Activated T-cell treated with anti-CD3 and anti-CD28 coated beads, Interleukin-2, amount 50 U/mL, for 72 hours (primary cell): ENCODE measurements around the gene ISL2. TPM values are rescaled to one million over a fixed set of nuclear protein-coding genes. Genes with fewer than 3 reads are reported as not detected.

Experiments used
- ATAC-seq, 2 donors: fragments of 150-1000 bp; cut with Tn5 transposase; replicated peaks in 1 of 2; 2 replicates each; pipeline ENCODE4 v1.10.0; 2021; ENCODE audit warnings: moderate library complexity in 2 of 2, mild to moderate bottlenecking in 1 of 2
- DNase-seq, 2 donors: peaks; one replicate each; pipeline ENCODE4 v3.0.0; 2021 to 2022; ENCODE audit warnings: mixed read lengths in 1 of 2
- H3K27ac Mint-ChIP-seq: one replicate; pipeline ENCODE4 v1.8.0; 2022; ENCODE audit warnings: mild to moderate bottlenecking, moderate library complexity, mixed read lengths
- H3K27me3 Mint-ChIP-seq: one replicate; pipeline ENCODE4 v1.8.0; 2022; ENCODE audit warnings: low read depth, mixed read lengths
- H3K36me3 Mint-ChIP-seq, 2 donors: one replicate each; pipeline ENCODE4 v1.8.0; 2022; ENCODE audit warnings: mixed read lengths in 2 of 2, mild to moderate bottlenecking in 1 of 2; ENCODE audit not compliant: insufficient read depth in 2 of 2
- H3K4me1 Mint-ChIP-seq: one replicate; pipeline ENCODE4 v1.8.0; 2022; ENCODE audit warnings: low read depth, mixed read lengths
- H3K4me3 Mint-ChIP-seq, 2 donors: one replicate each; pipeline ENCODE4 v1.8.0; 2022; ENCODE audit warnings: mild to moderate bottlenecking in 2 of 2, mixed read lengths in 2 of 2, moderate library complexity in 2 of 2
- H3K9me3 Mint-ChIP-seq, 2 donors: one replicate each; pipeline ENCODE4 v1.8.0; 2022; ENCODE audit warnings: mixed read lengths in 2 of 2
- total RNA-seq, 2 donors: library from RNA; stranded (reverse); gene quantifications; one replicate each; pipeline ENCODE4 v1.2.3, GENCODE V29; 2022

Gene ISL2
- total RNA-seq, 2 donors from 2014 or later, result 0.77 to 0.83 TPM

DNA sequence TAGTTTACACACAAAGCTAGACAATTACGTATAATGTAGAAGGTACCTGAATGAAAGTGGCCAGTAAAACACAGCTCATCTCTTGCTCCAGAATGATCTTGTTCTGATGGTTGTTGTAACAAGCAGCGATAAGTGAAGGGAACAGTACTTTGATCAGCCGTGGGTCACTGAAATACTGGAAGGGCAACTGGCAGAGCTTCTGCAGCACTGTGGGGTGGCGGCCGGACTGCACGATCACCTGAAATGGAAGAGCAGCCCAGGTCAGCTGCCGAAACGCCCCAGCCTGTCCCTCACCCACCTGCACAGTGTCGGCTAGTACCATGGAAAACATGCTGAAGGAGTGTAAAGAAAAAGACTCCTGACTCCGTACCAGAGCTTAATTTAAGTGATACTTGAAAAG is 17.3 kb downstream of the ISL2 start:
- Mint-ChIP-seq H3K9me3 (no peaks in the 10 kb centered on the region), H3K27me3 (peaks cover 10% of the 10 kb centered on the region), H3K27ac (no peak overlapping the region), H3K36me3 (peaks cover 0 to 2% of the 10 kb centered on the region in 2 donors), H3K4me1 (no peaks in the 10 kb centered on the region), H3K4me3 (no peak overlapping the region)
- ATAC-seq (no peak), DNase-seq (no peak)

DNA sequence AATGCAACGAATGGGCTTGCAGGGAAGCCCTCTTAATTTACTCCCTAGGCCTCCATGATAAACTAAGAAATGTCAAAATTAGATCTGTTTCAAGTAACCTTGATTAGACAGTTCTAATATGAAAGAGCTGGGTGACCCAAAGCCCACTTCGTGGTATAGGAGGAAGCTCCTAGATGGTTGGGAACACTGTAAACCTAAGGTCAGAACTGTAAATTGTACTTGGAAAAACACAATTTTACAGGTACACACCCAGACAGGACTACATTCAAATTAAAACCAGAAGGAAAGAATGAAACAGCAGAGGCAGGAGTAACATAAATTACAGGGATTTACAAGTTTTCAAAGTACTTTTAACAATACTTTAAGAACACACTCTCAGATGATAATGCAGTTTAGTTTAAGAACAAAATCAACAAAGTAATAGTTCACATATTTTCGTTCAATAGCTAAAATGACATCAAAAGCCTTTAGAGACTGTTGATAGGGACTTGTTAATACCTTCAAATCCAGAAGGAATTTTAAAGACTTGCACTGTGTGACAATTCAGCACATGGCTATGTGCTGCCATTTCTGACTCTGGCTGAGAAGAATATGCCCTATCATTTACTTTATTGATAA is 18.4 kb downstream of the ISL2 start:
- Mint-ChIP-seq H3K27ac (no peak overlapping the region), H3K4me1 (no peaks in the 10 kb centered on the region), H3K9me3 (no peaks in the 10 kb centered on the region), H3K36me3 (no peaks in the 10 kb centered on the region), H3K4me3 (no peak overlapping the region), H3K27me3 (peaks cover 3% of the 10 kb centered on the region)
- no peak for ATAC-seq
- no peak for DNase-seq

DNA sequence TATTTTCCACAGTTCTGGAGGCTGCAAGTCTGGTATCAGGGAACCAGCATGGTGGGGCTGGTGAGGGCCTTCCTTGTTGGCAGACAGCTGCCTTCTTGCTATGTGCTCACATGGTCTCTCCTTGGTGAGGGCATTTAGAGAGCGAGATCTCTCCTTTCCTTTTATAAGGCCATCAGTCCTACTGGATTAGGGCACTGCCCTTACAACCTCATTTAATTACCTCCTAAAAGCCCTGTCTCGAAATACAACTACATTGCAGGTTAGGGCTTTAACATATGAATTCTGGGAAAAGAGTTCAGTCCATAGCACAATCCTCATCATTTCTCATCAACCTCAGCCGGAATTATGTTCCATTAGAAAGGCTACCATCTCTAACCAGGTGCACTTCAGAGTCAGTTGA is 21.9 kb downstream of the ISL2 start:
- ATAC-seq (no peak), DNase-seq (no peak)
- Mint-ChIP-seq H3K27me3 (no peaks in the 10 kb centered on the region), H3K27ac (no peak overlapping the region), H3K4me1 (no peaks in the 10 kb centered on the region), H3K9me3 (no peaks in the 10 kb centered on the region), H3K4me3 (no peak overlapping the region), H3K36me3 (peaks cover 0 to 2% of the 10 kb centered on the region in 2 donors)

DNA sequence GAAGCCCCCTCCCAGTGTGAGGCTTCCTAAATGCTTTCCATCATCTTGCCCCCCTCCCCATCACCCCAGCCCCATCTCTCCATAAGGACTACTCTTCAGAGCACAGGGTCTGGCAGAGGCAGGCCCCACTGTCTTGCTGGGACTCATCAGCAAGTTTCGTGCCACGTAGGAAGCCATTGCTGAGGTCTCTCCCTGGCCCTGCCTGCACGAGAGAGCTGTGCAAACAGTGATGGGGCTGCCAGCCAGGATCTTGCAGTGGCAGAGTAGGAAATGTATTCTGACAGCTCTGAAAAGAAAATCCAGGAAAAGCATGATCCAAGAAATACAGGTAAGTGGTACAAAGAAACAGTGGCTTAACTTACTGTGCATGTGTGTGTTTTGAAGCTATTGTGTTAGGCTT is 22.6 kb downstream of the ISL2 start:
- Mint-ChIP-seq H3K4me1 (no peaks in the 10 kb centered on the region), H3K27me3 (no peaks in the 10 kb centered on the region), H3K36me3 (peaks cover 0 to 2% of the 10 kb centered on the region in 2 donors), H3K27ac (no peak overlapping the region), H3K4me3 (no peak overlapping the region), H3K9me3 (no peaks in the 10 kb centered on the region)
- DNase-seq (no peak), ATAC-seq (no peak)

DNA sequence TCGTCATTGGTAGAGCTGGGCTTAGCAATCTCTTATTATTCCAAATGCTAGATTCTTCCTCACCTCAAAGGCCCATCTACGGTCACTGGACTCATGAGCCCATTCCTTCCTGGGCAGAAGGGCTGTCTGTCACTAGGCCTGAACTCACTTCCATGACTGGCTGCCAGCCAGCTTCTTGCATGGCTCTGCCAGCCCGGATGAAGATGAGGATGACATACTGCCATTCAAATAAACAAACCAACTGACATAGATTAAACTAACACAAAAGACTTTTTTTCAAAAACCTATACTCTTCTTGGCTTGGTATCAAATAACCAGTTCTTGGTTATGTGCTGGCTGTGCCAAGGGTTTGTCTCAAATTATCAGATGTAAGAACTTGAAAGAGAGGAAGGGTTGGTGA is 23.8 kb downstream of the ISL2 start:
- no peaks in the 10 kb centered on the region for H3K27me3 Mint-ChIP-seq
- no peak for ATAC-seq
- DNase-seq, result no peak

DNA sequence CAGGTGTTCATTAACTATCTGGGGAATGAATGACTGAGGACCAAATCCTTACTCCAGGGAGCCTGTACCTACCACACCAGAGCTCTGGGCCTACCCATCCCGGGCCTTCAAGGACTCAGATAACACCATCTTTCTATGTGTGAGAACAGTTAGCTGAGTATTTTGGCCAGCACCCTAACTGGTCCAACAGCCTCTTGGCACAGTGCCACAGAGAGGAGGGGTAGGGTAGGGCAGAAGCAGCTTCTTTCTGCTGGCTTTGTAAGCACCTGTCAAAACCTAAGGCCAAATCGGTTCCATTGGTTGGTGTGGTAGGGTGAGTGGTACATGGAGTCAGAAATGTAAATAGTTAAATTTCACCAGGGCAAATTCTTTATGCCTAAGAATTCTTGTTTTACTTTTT is 26.7 kb downstream of the ISL2 start:
- ATAC-seq (no peak), DNase-seq (no peak)
- no peak overlapping the region for H3K4me3 Mint-ChIP-seq
- no peaks in the 10 kb centered on the region for H3K27me3 Mint-ChIP-seq
- no peaks in the 10 kb centered on the region for H3K4me1 Mint-ChIP-seq
- no peaks in the 10 kb centered on the region for H3K9me3 Mint-ChIP-seq
- peaks cover 0 to 2% of the 10 kb centered on the region in 2 donors for H3K36me3 Mint-ChIP-seq
- H3K27ac Mint-ChIP-seq, result no peak overlapping the region

More for the DNA sequence above, 23.8 kb downstream of the ISL2 start:
- Mint-ChIP-seq H3K9me3 (no peaks in the 10 kb centered on the region), H3K27ac (no peak overlapping the region), H3K4me1 (no peaks in the 10 kb centered on the region), H3K4me3 (no peak overlapping the region), H3K36me3 (peaks cover 0 to 2% of the 10 kb centered on the region in 2 donors)

DNA sequence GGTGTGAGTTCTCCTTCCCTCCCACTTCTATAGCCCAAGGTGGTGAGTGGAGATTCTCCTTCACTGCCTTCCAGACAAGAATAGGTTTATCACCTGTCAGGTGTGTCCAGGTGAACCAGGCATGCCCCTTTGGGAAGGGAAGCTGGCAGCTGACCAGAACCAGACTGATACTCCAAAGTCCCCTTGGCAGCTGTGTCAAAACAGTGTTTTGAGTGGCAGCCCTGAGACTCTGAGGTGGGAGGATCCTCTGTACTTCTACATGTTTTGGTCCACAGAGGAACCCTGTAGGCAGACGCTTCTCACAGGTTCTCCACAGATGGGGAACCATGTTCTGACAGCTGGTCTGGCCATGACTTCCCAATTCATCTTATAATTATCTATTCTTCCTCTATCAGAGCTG is 30.1 kb downstream of the ISL2 start:
- no peak for ATAC-seq
- Mint-ChIP-seq H3K36me3 (peaks cover 0 to 2% of the 10 kb centered on the region in 2 donors), H3K4me3 (no peak overlapping the region), H3K4me1 (no peaks in the 10 kb centered on the region), H3K27ac (no peak overlapping the region), H3K9me3 (no peaks in the 10 kb centered on the region), H3K27me3 (no peaks in the 10 kb centered on the region)
- DNase-seq, result no peak

DNA sequence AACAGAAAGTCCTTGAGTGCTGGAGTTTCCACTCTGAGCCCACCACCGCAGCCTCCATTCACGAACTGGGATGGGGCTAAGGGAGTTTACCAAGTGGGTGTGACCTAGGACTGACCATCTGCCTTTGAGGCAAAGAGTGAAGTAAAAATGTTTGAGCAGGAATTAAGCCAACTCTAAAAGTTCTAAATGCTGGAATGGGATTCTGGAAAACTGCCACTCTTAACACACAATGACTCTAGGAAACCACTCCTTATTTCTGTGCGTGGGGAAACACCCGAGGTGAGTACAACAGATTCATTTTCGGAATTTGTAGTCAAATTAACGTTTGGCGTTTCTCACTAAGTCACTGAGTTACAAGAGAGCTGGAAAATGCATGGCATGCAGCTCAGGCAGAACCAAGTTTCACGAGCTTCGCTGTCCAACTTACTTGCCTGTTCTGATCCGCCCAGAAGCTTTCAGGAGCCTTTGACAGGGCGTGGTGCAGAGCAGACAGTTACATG is 31.6 kb downstream of the ISL2 start:
- Mint-ChIP-seq H3K27me3 (no peaks in the 10 kb centered on the region), H3K9me3 (no peaks in the 10 kb centered on the region), H3K4me3 (no peak overlapping the region), H3K27ac (no peak overlapping the region), H3K36me3 (no peaks in the 10 kb centered on the region), H3K4me1 (no peaks in the 10 kb centered on the region)
- ATAC-seq (no peak), DNase-seq (no peak)

DNA sequence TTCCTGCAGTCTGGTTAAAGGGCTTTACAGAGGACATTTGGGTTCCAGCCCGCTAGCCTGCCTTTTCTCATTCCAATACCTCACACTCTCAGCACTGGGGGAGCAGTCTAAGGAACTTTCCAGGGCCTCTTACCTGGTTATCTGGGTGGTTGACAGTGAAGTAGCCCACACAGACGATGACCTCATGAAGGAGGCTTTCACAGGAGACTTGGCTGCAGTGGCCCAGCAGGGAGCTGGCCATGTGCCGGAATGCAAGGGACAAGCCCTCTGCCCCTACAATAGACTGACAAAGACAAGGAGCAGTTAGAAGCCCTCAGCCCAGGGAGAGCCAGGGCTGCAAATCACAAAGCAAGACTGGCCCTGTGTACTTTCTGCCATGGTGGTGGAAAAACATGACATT is 39.5 kb downstream of the ISL2 start:
- Mint-ChIP-seq H3K36me3 (peaks cover 0 to 6% of the 10 kb centered on the region in 2 donors), H3K9me3 (no peaks in the 10 kb centered on the region), H3K4me1 (no peaks in the 10 kb centered on the region), H3K4me3 (no peak overlapping the region), H3K27ac (no peak overlapping the region), H3K27me3 (no peaks in the 10 kb centered on the region)
- DNase-seq (no peak), ATAC-seq (no peak)

DNA sequence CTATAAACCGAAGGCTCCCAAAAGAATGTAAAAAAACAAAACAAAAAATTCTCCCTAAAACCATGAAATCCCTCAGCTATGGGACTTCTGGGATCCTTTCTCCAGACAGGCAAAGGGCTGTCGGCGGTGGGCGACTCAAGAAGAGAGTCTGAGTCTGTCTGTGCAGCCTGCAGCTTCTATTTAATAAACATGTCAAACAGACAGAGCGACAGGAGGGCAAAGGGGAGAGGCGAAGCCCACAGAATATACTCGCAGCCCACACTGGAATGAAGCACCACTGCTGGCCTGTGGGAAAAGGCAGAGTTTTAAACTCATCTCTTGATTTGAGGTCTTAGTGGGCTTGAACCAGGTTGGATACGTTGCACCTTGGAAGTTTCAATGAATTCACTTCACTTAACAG is 40.2 kb downstream of the ISL2 start:
- peaks cover 0 to 6% of the 10 kb centered on the region in 2 donors for H3K36me3 Mint-ChIP-seq

DNA sequence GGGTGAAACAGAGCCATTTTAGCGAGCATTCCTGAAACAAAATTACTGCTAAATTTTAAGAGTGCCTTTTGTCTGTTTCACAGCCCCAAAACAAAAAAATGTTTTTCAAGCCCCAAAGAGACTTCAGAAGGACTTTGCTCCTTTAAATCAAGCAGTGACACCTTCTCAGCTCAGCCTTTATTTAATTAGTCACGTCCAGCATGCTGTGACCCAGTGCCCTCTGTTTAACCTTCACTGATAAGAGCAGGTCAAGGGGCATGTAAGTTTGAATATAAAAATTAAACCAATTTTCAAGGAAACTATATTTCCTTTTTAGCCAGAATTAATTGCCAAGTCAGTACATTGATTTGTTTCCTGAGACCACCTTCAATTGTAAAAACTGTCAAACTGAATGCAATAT is 40.6 kb downstream of the ISL2 start:
- peaks cover 1 to 6% of the 10 kb centered on the region in 2 donors for H3K36me3 Mint-ChIP-seq
- H3K4me1 Mint-ChIP-seq, result no peaks in the 10 kb centered on the region
- H3K9me3 Mint-ChIP-seq, result no peaks in the 10 kb centered on the region
- H3K27ac Mint-ChIP-seq, result no peak overlapping the region
- no peaks in the 10 kb centered on the region for H3K27me3 Mint-ChIP-seq
- no peak overlapping the region for H3K4me3 Mint-ChIP-seq
- ATAC-seq, result no peak
- no peak for DNase-seq

More for the DNA sequence above, 40.2 kb downstream of the ISL2 start:
- Mint-ChIP-seq H3K9me3 (no peaks in the 10 kb centered on the region), H3K27ac (no peak overlapping the region), H3K4me1 (no peaks in the 10 kb centered on the region), H3K27me3 (no peaks in the 10 kb centered on the region), H3K4me3 (no peak overlapping the region)
- no peak for DNase-seq
- no peak for ATAC-seq

DNA sequence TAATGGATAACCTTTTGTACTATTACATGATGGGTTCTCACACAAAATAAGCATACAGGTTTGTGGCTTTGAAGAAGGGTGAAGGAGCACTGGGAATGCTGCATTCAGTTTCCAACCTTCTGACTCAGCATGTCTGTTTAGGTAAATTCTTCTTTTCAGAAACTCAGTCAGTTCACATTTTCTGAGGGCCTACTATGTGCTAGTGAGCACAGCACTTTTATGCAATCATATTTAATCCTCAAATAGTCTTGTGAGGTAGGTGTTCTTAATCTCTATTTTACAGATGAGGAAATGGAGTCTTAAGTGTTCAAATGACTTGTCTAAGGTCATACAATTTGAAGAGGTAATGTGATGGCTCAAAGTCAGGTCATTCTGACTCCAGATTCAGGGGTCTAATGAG is 41.2 kb downstream of the ISL2 start:
- H3K36me3 Mint-ChIP-seq, result peaks cover 1 to 6% of the 10 kb centered on the region in 2 donors
- ATAC-seq, result no peak
- no peak overlapping the region for H3K27ac Mint-ChIP-seq
- no peaks in the 10 kb centered on the region for H3K4me1 Mint-ChIP-seq
- H3K4me3 Mint-ChIP-seq, result no peak overlapping the region
- no peaks in the 10 kb centered on the region for H3K27me3 Mint-ChIP-seq
- no peak for DNase-seq
- no peaks in the 10 kb centered on the region for H3K9me3 Mint-ChIP-seq

DNA sequence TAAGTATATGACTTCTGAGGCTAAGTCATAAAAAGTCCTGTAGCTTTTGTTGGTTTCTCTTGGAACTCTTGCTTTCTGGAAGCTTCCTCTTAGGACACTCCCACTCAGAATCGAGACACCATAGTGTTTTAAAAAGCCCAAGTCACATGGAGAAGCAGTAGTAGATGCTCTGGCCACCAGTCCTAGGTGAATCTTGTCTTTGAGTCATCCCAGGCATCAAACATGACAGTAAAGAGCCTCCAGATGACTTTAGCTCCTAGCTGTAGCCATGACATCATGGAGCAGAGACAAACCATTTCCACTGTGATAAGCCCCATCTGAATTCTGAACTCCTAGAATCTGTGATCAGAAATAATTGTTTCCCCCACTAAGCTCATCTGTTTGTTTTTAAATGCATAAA is 42.1 kb downstream of the ISL2 start:
- H3K4me1 Mint-ChIP-seq, result peaks cover 7% of the 10 kb centered on the region
- no peaks in the 10 kb centered on the region for H3K9me3 Mint-ChIP-seq

DNA sequence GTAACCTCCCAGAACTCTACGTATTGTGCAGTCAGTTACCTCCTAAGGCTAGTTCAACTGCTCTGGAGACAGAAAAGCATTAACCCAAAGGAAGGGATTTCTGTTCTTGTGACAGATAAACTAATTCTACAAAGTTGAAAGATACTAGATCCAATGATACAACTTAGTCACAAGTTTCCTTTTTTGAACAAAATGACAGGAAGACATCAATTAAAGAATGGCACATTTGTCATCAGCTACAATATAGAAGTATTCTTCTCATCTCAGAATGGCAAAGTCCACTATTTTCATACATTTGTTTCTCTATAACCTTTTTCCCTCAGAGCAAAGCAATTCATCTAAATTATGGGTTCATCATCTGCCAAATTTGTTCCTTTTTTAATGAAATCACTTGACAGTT is 43.7 kb downstream of the ISL2 start:
- Mint-ChIP-seq H3K36me3 (peaks cover 1 to 4% of the 10 kb centered on the region in 2 donors), H3K4me1 (peaks cover 9% of the 10 kb centered on the region), H3K27ac (no peak overlapping the region), H3K27me3 (no peaks in the 10 kb centered on the region), H3K4me3 (no peak overlapping the region), H3K9me3 (no peaks in the 10 kb centered on the region)
- ATAC-seq, result no peak
- no peak for DNase-seq

More for the DNA sequence above, 42.1 kb downstream of the ISL2 start:
- DNase-seq (no peak), ATAC-seq (peak; percentile 36 to 53)
- H3K27ac Mint-ChIP-seq, result peak overlapping the region; percentile 30
- no peak overlapping the region for H3K4me3 Mint-ChIP-seq
- no peaks in the 10 kb centered on the region for H3K27me3 Mint-ChIP-seq
- peaks cover 1 to 5% of the 10 kb centered on the region in 2 donors for H3K36me3 Mint-ChIP-seq
